Measurements from ENCODE around the gene HS3ST3B1.

The HS3ST3B1 gene

GRCh38 chr17:14303343-14304221 is 2.7 kb downstream of the HS3ST3B1 start:
- DNase-seq = no peak

GRCh38 chr17:14304222-14304772 is 3.4 kb downstream of the HS3ST3B1 start:
- DNase-seq = no peak

- DNase-seq = no peak
These were observed 4.1 kb downstream of the HS3ST3B1 start for GRCh38 chr17:14304773-14305517.

- DNase-seq = no peak
These were observed 5.1 kb downstream of the HS3ST3B1 start for GRCh38 chr17:14305785-14306496.

- no peak for DNase-seq
These were observed 5.7 kb downstream of the HS3ST3B1 start for GRCh38 chr17:14306596-14306995.

- DNase-seq = no peak
These were observed 6.7 kb downstream of the HS3ST3B1 start for GRCh38 chr17:14307560-14308024.

GRCh38 chr17:14308636-14308964 is 7.7 kb downstream of the HS3ST3B1 start:
- no peak for DNase-seq

- DNase-seq = peak; percentile 30 to 44
These were observed 8.3 kb downstream of the HS3ST3B1 start for GRCh38 chr17:14308965-14309879.

GRCh38 chr17:14310101-14310500 is 9.2 kb downstream of the HS3ST3B1 start:
- no peak for DNase-seq

- DNase-seq = no peak
These were observed 9.7 kb downstream of the HS3ST3B1 start for GRCh38 chr17:14310605-14311004.

- DNase-seq = no peak
These were observed 10.4 kb downstream of the HS3ST3B1 start for GRCh38 chr17:14311186-14311705.

GRCh38 chr17:14311981-14312380 is 11.1 kb downstream of the HS3ST3B1 start:
- DNase-seq = no peak

GRCh38 chr17:14312522-14312921 is 11.6 kb downstream of the HS3ST3B1 start:
- DNase-seq = no peak

- no peak for DNase-seq
These were observed 15.4 kb downstream of the HS3ST3B1 start for GRCh38 chr17:14316126-14316832.

GRCh38 chr17:14317383-14317782 is 16.5 kb downstream of the HS3ST3B1 start:
- no peak for DNase-seq

- no peak for DNase-seq
These were observed 17.4 kb downstream of the HS3ST3B1 start for GRCh38 chr17:14318109-14318917.

- DNase-seq = no peak
These were observed 18.0 kb downstream of the HS3ST3B1 start for GRCh38 chr17:14318918-14319205.

- no peak for DNase-seq
These were observed 19.2 kb downstream of the HS3ST3B1 start for GRCh38 chr17:14320098-14320497.

- no peak for DNase-seq
These were observed 20.0 kb downstream of the HS3ST3B1 start for GRCh38 chr17:14320734-14321475.
